A673 (cell line): ENCODE data around the gene MKNK2. TPM values are rescaled to one million over a fixed set of nuclear protein-coding genes. Genes with fewer than 3 reads are reported as not detected.
A peak's percentile ranks its signal among the peaks of the same experiment; 100 is the strongest.

Experiments used
- BruUV-seq: library from RNA; stranded (reverse); fragments of 400-500 nt; replicated peaks from 2 replicates; lab custom pipeline; 2021; lab: Mats Ljungman, UMichigan
- CTCF ChIA-PET: fragments of 300-600 bp; sonication (Branson Sonifier 250); formaldehyde crosslinking; loops from one replicate; lab custom pipeline; 2022; ENCODE audit warnings: antibody characterized with exemption; lab: Charles Lee
- POLR2A ChIA-PET: fragments of 300-600 bp; sonication (Branson Sonifier 250); formaldehyde crosslinking; loops from one replicate; lab custom pipeline; 2022; ENCODE audit warnings: antibody characterized with exemption; ENCODE audit not compliant: low non-redundant PET; lab: Charles Lee
- DNase-seq: peaks from one replicate; pipeline ENCODE4 v3.0.0-alpha.2; 2015; ENCODE audit warnings: low spot score
- H3K27ac ChIP-seq: fragments of 200-600 bp; sonication (generic); 2 replicates; pipeline ENCODE4 v1.5.1; 2016; ENCODE audit warnings: mixed run types, low read depth, mild to moderate bottlenecking, mixed read lengths, antibody characterized with exemption, low read length; ENCODE audit not compliant: poor library complexity, severe bottlenecking
- H3K27me3 ChIP-seq: fragments of 200-600 bp; sonication (generic); replicated peaks from 2 replicates; pipeline ENCODE4 v1.6.1; 2017; ENCODE audit warnings: mixed run types, low read depth, mild to moderate bottlenecking, mixed read lengths, antibody characterized with exemption, low read length; ENCODE audit not compliant: insufficient read depth, poor library complexity
- H3K36me3 ChIP-seq: fragments of 200-600 bp; sonication (generic); 2 replicates; pipeline ENCODE4 v1.6.1; 2016; ENCODE audit warnings: mixed run types, mild to moderate bottlenecking, mixed read lengths, antibody characterized with exemption, low read length; ENCODE audit not compliant: insufficient read depth, poor library complexity, severe bottlenecking
- H3K4me1 ChIP-seq: fragments of 200-600 bp; sonication (generic); 2 replicates; pipeline ENCODE4 v1.6.1; 2017; ENCODE audit warnings: mixed run types, mild to moderate bottlenecking, mixed read lengths, antibody characterized with exemption, low read length; ENCODE audit not compliant: insufficient read depth, poor library complexity, severe bottlenecking
- H3K4me3 ChIP-seq: fragments of 200-600 bp; sonication (generic); 2 replicates; pipeline ENCODE4 v1.5.1; 2016; ENCODE audit warnings: low read depth, mixed run types, mild to moderate bottlenecking, mixed read lengths, low read length; ENCODE audit not compliant: poor library complexity, severe bottlenecking
- H3K9me3 ChIP-seq: fragments of 200-600 bp; sonication (generic); 2 replicates; pipeline ENCODE4 v1.6.1; 2016; ENCODE audit warnings: mixed run types, low read depth, mild to moderate bottlenecking, mixed read lengths, antibody characterized with exemption, low read length; ENCODE audit not compliant: poor library complexity, severe bottlenecking
- CTCF ChIP-seq: fragments of 300-800, 200-600 bp; sonication (generic); conservative IDR thresholded peaks from 2 replicates; pipeline ENCODE4 v1.5.1; 2017; ENCODE audit warnings: low read depth, mild to moderate bottlenecking, antibody characterized with exemption, low read length, moderate library complexity, mixed read lengths
- EZH2 ChIP-seq: fragments of 200-600 bp; sonication (generic); IDR thresholded peaks from 2 replicates; pipeline ENCODE4 v1.6.1; 2017; ENCODE audit warnings: borderline replicate concordance, low read depth, mild to moderate bottlenecking, mixed read lengths, antibody characterized with exemption, low read length; ENCODE audit not compliant: poor library complexity, severe bottlenecking
- intact Hi-C: fragments of 100-400 bp; cut with micrococcal nuclease; formaldehyde crosslinking; loops from one replicate; pipeline ENCODE4 v1.10.0; 2022; ENCODE audit not compliant: unreplicated experiment
- total RNA-seq: library from RNA; stranded (reverse); gene quantifications from 2 replicates; pipeline ENCODE4 v1.2.3, GENCODE V29; 2021

MKNK2 gene
- total RNA-seq, 1 experiment from 2014 or later, result 106 TPM

- intact Hi-C loops, result no loop called here
- no peaks in the 10 kb centered on the region for H3K36me3 ChIP-seq
- ChIA-PET CTCF (no interaction called here), POLR2A (interaction anchor here (0.7 kb wide), 1 partner anchor 690 kb away, joined by 3 read pairs; no protein-coding TSS in a partner anchor)
- H3K4me3 ChIP-seq, result no peak overlapping the region
- no TSS peak for BruUV-seq
- no peak overlapping the region for H3K27ac ChIP-seq
- no peak for TF ChIP-seq EZH2
- no peak for TF ChIP-seq CTCF
- H3K9me3 ChIP-seq, result no peaks in the 10 kb centered on the region
- peaks cover 22% of the 10 kb centered on the region for H3K4me1 ChIP-seq
- DNase-seq, result no peak
- no peaks in the 10 kb centered on the region for H3K27me3 ChIP-seq
Measured at GRCh38 chr19:2054763-2055162, 3.7 kb upstream of the MKNK2 start.

- BruUV-seq, result no TSS peak
- peaks cover 24% of the 10 kb centered on the region for H3K4me1 ChIP-seq
- no peaks in the 10 kb centered on the region for H3K27me3 ChIP-seq
- H3K36me3 ChIP-seq, result no peaks in the 10 kb centered on the region
- ChIA-PET CTCF (no interaction called here), POLR2A (interaction anchor here (0.7 kb wide), 1 partner anchor 689 kb away, joined by 3 read pairs; no protein-coding TSS in a partner anchor)
- no peak for TF ChIP-seq CTCF
- no peak for TF ChIP-seq EZH2
- H3K9me3 ChIP-seq, result no peaks in the 10 kb centered on the region
- H3K4me3 ChIP-seq, result no peak overlapping the region
- no peak for DNase-seq
- H3K27ac ChIP-seq, result no peak overlapping the region
- intact Hi-C loops, result no loop called here
Measured at GRCh38 chr19:2053601-2054389, 2.8 kb upstream of the MKNK2 start.

GRCh38 chr19:2051773-2052704 is 995 bp upstream of the MKNK2 start:
- intact Hi-C loops, result no loop called here
- no peak for TF ChIP-seq CTCF
- no peak for TF ChIP-seq EZH2
- Histone ChIP-seq H3K27me3 (no peaks in the 10 kb centered on the region), H3K36me3 (no peaks in the 10 kb centered on the region), H3K4me1 (peaks cover 25% of the 10 kb centered on the region), H3K27ac (peak overlapping the region; percentile 86), H3K4me3 (peak overlapping the region; percentile 98), H3K9me3 (no peaks in the 10 kb centered on the region)
- CTCF ChIA-PET, result interaction anchor here (0.6 kb wide), 1 partner anchor 99 kb away, joined by 5 read pairs; no protein-coding TSS in a partner anchor
- DNase-seq, result no peak
- POLR2A ChIA-PET, result interaction anchor here (0.6 to 0.7 kb wide), 2 partner anchors 10 to 36 kb away, joined by 3 read pairs; no protein-coding TSS in a partner anchor
- BruUV-seq, result no TSS peak
